ELF-1 (cell line): ENCODE data around the gene ATXN1.
A peak's percentile ranks its signal among the peaks of the same experiment; 100 is the strongest.
"Not testable (repeated sequence)": the region's sequence is repeated elsewhere in the genome, so short reads cannot be mapped to it uniquely, and the experiment has no call there.

Experiments
- DNase-seq: peaks from one replicate; pipeline ENCODE4 v3.0.0-alpha.2; 2016; ENCODE audit warnings: low read depth, low spot score

Gene ATXN1

GRCh38 chr6:16572943-16573342 is 188.3 kb downstream of the ATXN1 start:
- DNase-seq: no peak

- DNase-seq: no peak
Measured at GRCh38 chr6:16572317-16572716, 188.9 kb downstream of the ATXN1 start.

GRCh38 chr6:16570946-16571345 is 190.3 kb downstream of the ATXN1 start:
- no peak for DNase-seq

GRCh38 chr6:16570221-16570553 is 191.1 kb downstream of the ATXN1 start:
- no peak for DNase-seq

GRCh38 chr6:16568128-16568527 is 193.1 kb downstream of the ATXN1 start:
- no peak for DNase-seq

GRCh38 chr6:16567071-16567470 is 194.2 kb downstream of the ATXN1 start:
- no peak for DNase-seq

- DNase-seq: no peak
Measured at GRCh38 chr6:16564436-16564835, 196.8 kb downstream of the ATXN1 start.

- no peak for DNase-seq
Measured at GRCh38 chr6:16563628-16564240, 197.5 kb downstream of the ATXN1 start.

GRCh38 chr6:16562498-16562897 is 198.8 kb downstream of the ATXN1 start:
- DNase-seq: no peak

GRCh38 chr6:16559071-16559470 is 202.2 kb downstream of the ATXN1 start:
- no peak for DNase-seq

GRCh38 chr6:16555550-16555949 is 205.7 kb downstream of the ATXN1 start:
- peak; percentile 2 for DNase-seq

GRCh38 chr6:16553531-16553930 is 207.7 kb downstream of the ATXN1 start:
- no peak for DNase-seq

GRCh38 chr6:16551466-16551865 is 209.8 kb downstream of the ATXN1 start:
- no peak for DNase-seq

GRCh38 chr6:16548121-16548520 is 213.1 kb downstream of the ATXN1 start:
- no peak for DNase-seq

- DNase-seq: no peak
Measured at GRCh38 chr6:16547587-16547986, 213.7 kb downstream of the ATXN1 start.

- DNase-seq: no peak
Measured at GRCh38 chr6:16546861-16547260, 214.4 kb downstream of the ATXN1 start.

- no peak for DNase-seq
Measured at GRCh38 chr6:16545382-16545781, 215.9 kb downstream of the ATXN1 start.

GRCh38 chr6:16544521-16544920 is 216.7 kb downstream of the ATXN1 start:
- DNase-seq: no peak

GRCh38 chr6:16544006-16544405 is 217.3 kb downstream of the ATXN1 start:
- DNase-seq: peak; percentile 14

- DNase-seq: no peak
Measured at GRCh38 chr6:16543521-16543920, 217.7 kb downstream of the ATXN1 start.

- DNase-seq: no peak
Measured at GRCh38 chr6:16542070-16542469, 219.2 kb downstream of the ATXN1 start.

- no peak for DNase-seq
Measured at GRCh38 chr6:16540804-16541752, 220.2 kb downstream of the ATXN1 start.

- DNase-seq: not testable (repeated sequence)
Measured at GRCh38 chr6:16540383-16540782, 220.9 kb downstream of the ATXN1 start.
